Calu3 (cell line): ENCODE measurements around the gene MON2. TPM values are rescaled to one million over a fixed set of nuclear protein-coding genes. Genes with fewer than 3 reads are reported as not detected.

Experiments used
- BruUV-seq: library from RNA; stranded (reverse); fragments of 400-500 nt; replicated peaks from 2 replicates; lab custom pipeline; 2021; lab: Mats Ljungman, UMichigan
- CTCF ChIA-PET: fragments of 300-600 bp; sonication (Branson Sonifier 250); formaldehyde crosslinking; loops from one replicate; lab custom pipeline; 2022; ENCODE audit warnings: antibody characterized with exemption; lab: Charles Lee
- DNase-seq: peaks from one replicate; pipeline ENCODE4 v3.0.0; 2022
- H3K27ac Mint-ChIP-seq: one replicate; pipeline ENCODE4 v1.8.0; 2022; ENCODE audit warnings: mixed read lengths; ENCODE audit not compliant: unreplicated experiment
- H3K27me3 Mint-ChIP-seq: one replicate; pipeline ENCODE4 v1.8.0; 2022; ENCODE audit warnings: mixed read lengths; ENCODE audit not compliant: unreplicated experiment
- H3K36me3 Mint-ChIP-seq: one replicate; pipeline ENCODE4 v1.8.0; 2022; ENCODE audit warnings: mild to moderate bottlenecking, moderate library complexity, mixed read lengths; ENCODE audit not compliant: insufficient read depth, unreplicated experiment
- H3K4me1 Mint-ChIP-seq: one replicate; pipeline ENCODE4 v1.8.0; 2022; ENCODE audit warnings: mild to moderate bottlenecking, low read depth, mixed read lengths; ENCODE audit not compliant: unreplicated experiment
- H3K4me3 Mint-ChIP-seq: one replicate; pipeline ENCODE4 v1.8.0; 2022; ENCODE audit warnings: mild to moderate bottlenecking, low read depth, moderate library complexity, mixed read lengths; ENCODE audit not compliant: unreplicated experiment
- H3K9me3 Mint-ChIP-seq: one replicate; pipeline ENCODE4 v1.8.0; 2022; ENCODE audit warnings: low read depth, mixed read lengths; ENCODE audit not compliant: unreplicated experiment
- CTCF ChIP-seq: fragments of 200-600 bp; IDR thresholded peaks from one replicate; pipeline ENCODE4 v1.8.0; 2022; ENCODE audit warnings: antibody characterized with exemption; ENCODE audit not compliant: unreplicated experiment
- intact Hi-C: fragments of 100-400 bp; cut with micrococcal nuclease; formaldehyde crosslinking; loops from one replicate; pipeline ENCODE4 v1.10.0; 2022; ENCODE audit not compliant: unreplicated experiment
- total RNA-seq: library from RNA; stranded (reverse); gene quantifications from 2 replicates; pipeline ENCODE4 v1.2.3, GENCODE V29; 2022

Gene MON2
- total RNA-seq, 1 experiment from 2014 or later, result 46.7 TPM

- no peak for DNase-seq
- no TSS peak for BruUV-seq
- intact Hi-C loops, result loop anchor here (1.0 to 2.0 kb wide), 3 partner anchors 119 to 187 kb away; no protein-coding TSS in a partner anchor
- H3K4me1 Mint-ChIP-seq, result peaks cover 26% of the 10 kb centered on the region
- H3K36me3 Mint-ChIP-seq, result peaks cover 66% of the 10 kb centered on the region
- TF ChIP-seq CTCF, result no peak
- H3K4me3 Mint-ChIP-seq, result peak overlapping the region; percentile 88
- no peaks in the 10 kb centered on the region for H3K27me3 Mint-ChIP-seq
- H3K27ac Mint-ChIP-seq, result no peak overlapping the region
- CTCF ChIA-PET, result interaction anchor here (0.5 to 1.7 kb wide), 5 partner anchors 11 to 188 kb away, joined by 3 to 5 read pairs (median 3); no protein-coding TSS in a partner anchor
- no peaks in the 10 kb centered on the region for H3K9me3 Mint-ChIP-seq
Observed at GRCh38 chr12:62605981-62606380, 139.4 kb downstream of the MON2 start.

DNA sequence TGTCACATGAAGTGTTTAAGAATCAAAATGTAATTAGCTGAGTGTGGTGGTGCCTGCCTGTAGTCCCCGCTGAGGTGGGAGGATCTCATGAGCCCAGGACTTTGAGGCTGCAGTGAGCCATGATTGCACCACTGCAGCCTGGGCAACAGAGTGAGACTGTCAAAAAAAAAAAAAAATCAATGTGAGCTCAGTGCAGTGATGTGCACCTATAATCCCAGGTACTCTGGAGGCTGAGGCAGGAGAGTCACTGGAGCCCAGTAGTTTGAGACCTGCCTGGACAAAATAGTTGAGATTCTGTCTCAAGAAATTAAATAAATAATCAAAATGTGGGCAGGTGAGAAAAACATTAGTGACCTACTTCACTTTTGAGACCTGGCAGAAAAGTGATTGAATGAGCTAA, 140.0 kb downstream of the MON2 start:
- H3K4me3 Mint-ChIP-seq, result peak overlapping the region; percentile 88
- no TSS peak for BruUV-seq
- peaks cover 26% of the 10 kb centered on the region for H3K4me1 Mint-ChIP-seq
- CTCF ChIA-PET, result interaction anchor here (0.6 to 1.7 kb wide), 5 partner anchors 12 to 129 kb away, joined by 3 to 5 read pairs (median 4); no protein-coding TSS in a partner anchor
- no peaks in the 10 kb centered on the region for H3K9me3 Mint-ChIP-seq
- DNase-seq, result no peak
- H3K27ac Mint-ChIP-seq, result no peak overlapping the region
- H3K27me3 Mint-ChIP-seq, result no peaks in the 10 kb centered on the region
- intact Hi-C loops, result no loop called here
- H3K36me3 Mint-ChIP-seq, result peaks cover 64% of the 10 kb centered on the region
- no peak for TF ChIP-seq CTCF

DNA sequence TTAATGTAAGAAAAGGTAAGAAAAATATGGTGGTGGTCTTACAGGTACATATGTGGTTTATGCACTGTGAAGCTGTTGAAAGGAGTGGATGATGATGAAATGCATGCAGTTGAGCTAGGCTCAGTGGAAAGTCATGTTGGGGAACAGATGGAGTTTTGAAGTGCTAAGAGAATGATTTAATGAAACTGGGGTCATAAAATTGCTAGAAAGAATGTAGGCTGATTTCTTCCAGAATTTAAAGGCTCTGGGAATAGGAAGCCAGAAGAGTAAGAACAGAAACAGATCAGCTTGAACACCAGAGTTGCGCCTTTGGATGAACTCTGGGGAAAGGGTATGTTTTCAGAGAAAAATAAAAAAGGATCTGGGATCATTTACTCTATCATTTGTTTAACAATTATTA, 146.5 kb downstream of the MON2 start:
- Mint-ChIP-seq H3K9me3 (no peaks in the 10 kb centered on the region), H3K27me3 (no peaks in the 10 kb centered on the region), H3K4me3 (no peak overlapping the region), H3K4me1 (peaks cover 8% of the 10 kb centered on the region), H3K36me3 (peaks cover 23% of the 10 kb centered on the region), H3K27ac (no peak overlapping the region)
- no peak for DNase-seq
- no peak for TF ChIP-seq CTCF
- intact Hi-C loops, result no loop called here
- BruUV-seq, result no TSS peak
- CTCF ChIA-PET, result no interaction called here

DNA sequence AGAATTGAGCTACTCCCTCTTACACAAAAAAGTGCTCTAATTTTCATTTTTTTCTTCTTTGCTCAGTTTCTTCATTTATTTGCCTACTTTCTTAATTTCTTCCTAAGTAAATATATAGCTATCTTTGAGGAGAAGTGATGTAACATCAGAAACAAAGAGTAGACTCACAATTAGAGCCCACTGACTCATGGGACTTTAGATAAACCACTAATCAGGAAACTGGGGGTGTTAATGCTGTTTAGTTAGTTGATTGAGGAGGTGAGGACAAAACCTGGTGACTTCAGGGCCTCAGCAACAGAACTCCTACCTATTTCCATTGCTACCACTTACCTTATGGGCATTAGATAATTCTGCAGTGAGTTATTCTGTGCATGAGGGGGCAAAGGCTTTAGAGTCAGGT, 151.7 kb downstream of the MON2 start:
- no peaks in the 10 kb centered on the region for H3K9me3 Mint-ChIP-seq
- H3K27me3 Mint-ChIP-seq, result no peaks in the 10 kb centered on the region
- BruUV-seq, result no TSS peak
- no peak for TF ChIP-seq CTCF
- no peak overlapping the region for H3K4me3 Mint-ChIP-seq
- peak overlapping the region; percentile 18 for H3K27ac Mint-ChIP-seq
- intact Hi-C loops, result no loop called here
- H3K4me1 Mint-ChIP-seq, result peaks cover 22% of the 10 kb centered on the region
- DNase-seq, result no peak
- peaks cover 10% of the 10 kb centered on the region for H3K36me3 Mint-ChIP-seq
- CTCF ChIA-PET, result interaction anchor here (0.5 to 1.4 kb wide), 6 partner anchors 9 to 430 kb away, joined by 3 to 6 read pairs (median 3); no protein-coding TSS in a partner anchor
